ENCODE measurements around the gene ST3GAL3. TPM values are rescaled to one million over a fixed set of nuclear protein-coding genes. Genes with fewer than 3 reads are reported as not detected.

ST3GAL3 gene
- total RNA-seq, 1 experiment from 2014 or later = 26.0 TPM

DNA sequence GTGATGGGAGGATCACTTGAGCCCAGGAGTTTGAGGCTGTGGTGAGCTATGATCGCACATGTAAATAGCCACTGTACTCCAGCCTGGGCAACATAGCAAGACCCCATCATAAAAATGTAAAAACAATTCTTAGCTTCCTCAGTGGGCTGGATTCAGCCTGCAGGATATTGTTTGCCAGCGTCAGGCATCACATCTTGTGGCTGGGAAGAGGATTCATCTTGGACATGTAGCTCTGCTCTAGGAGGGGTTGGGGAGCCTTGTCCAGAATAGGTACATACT, 19.3 kb upstream of the ST3GAL3 start:
- ATAC-seq = no peak
- in situ Hi-C loops (cut with HindIII; ENCODE audit: low pct_unique_long_range_greater_than_20kb, low sequenced_read_pairs) = no loop called here
- no peaks in the 10 kb centered on the region for H3K9me3 ChIP-seq (ENCODE audit: control insufficient read depth, insufficient read depth, low read depth, low read length)
- ChIA-PET POLR2A (interaction anchor here (0.5 to 0.6 kb wide), 2 partner anchors 19 to 82 kb away, joined by 3 to 4 read pairs; no protein-coding TSS in a partner anchor), CTCF (no interaction called here)
- H3K4me3 ChIP-seq (ENCODE audit: low read depth in 2 of 2, low read length in 2 of 2) = no peak overlapping the region
- peaks cover 51% of the 10 kb centered on the region for H3K36me3 ChIP-seq (ENCODE audit: control insufficient read depth, insufficient read depth, low read length)
- BruUV-seq (replicated peaks) = no TSS peak
- H3K27me3 ChIP-seq (ENCODE audit: control insufficient read depth, insufficient read depth, low read length) = no peaks in the 10 kb centered on the region
- H3K4me1 ChIP-seq (ENCODE audit: control insufficient read depth, insufficient read depth, low read length) = no peaks in the 10 kb centered on the region
- intact Hi-C loops (cut with micrococcal nuclease; ENCODE audit: unreplicated experiment) = no loop called here
- no peak overlapping the region for H3K27ac ChIP-seq (ENCODE audit: low read length)
- DNase-seq (ENCODE audit: low read depth, low spot score) = no peak
- TF ChIP-seq, protein P1, sequence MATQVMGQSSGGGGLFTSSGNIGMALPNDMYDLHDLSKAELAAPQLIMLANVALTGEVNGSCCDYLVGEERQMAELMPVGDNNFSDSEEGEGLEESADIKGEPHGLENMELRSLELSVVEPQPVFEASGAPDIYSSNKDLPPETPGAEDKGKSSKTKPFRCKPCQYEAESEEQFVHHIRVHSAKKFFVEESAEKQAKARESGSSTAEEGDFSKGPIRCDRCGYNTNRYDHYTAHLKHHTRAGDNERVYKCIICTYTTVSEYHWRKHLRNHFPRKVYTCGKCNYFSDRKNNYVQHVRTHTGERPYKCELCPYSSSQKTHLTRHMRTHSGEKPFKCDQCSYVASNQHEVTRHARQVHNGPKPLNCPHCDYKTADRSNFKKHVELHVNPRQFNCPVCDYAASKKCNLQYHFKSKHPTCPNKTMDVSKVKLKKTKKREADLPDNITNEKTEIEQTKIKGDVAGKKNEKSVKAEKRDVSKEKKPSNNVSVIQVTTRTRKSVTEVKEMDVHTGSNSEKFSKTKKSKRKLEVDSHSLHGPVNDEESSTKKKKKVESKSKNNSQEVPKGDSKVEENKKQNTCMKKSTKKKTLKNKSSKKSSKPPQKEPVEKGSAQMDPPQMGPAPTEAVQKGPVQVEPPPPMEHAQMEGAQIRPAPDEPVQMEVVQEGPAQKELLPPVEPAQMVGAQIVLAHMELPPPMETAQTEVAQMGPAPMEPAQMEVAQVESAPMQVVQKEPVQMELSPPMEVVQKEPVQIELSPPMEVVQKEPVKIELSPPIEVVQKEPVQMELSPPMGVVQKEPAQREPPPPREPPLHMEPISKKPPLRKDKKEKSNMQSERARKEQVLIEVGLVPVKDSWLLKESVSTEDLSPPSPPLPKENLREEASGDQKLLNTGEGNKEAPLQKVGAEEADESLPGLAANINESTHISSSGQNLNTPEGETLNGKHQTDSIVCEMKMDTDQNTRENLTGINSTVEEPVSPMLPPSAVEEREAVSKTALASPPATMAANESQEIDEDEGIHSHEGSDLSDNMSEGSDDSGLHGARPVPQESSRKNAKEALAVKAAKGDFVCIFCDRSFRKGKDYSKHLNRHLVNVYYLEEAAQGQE (IDR thresholded peaks at IDR 0.05; ENCODE audit: insufficient read depth in 1 of 2, low read depth in 2 of 2, low read length in 1 of 2) = no peak
- TF ChIP-seq TCF7L2 (IDR thresholded peaks at IDR 0.05; ENCODE audit: low read depth, low read length) (no peak), SIN3A (IDR thresholded peaks at IDR 0.05; ENCODE audit: borderline replicate concordance, insufficient read depth, low read depth, low read length) (no peak), POLR2AphosphoS5 (IDR thresholded peaks at IDR 0.05; ENCODE audit: low read depth, low read length) (no peak)
- TF ChIP-seq, protein P2, sequence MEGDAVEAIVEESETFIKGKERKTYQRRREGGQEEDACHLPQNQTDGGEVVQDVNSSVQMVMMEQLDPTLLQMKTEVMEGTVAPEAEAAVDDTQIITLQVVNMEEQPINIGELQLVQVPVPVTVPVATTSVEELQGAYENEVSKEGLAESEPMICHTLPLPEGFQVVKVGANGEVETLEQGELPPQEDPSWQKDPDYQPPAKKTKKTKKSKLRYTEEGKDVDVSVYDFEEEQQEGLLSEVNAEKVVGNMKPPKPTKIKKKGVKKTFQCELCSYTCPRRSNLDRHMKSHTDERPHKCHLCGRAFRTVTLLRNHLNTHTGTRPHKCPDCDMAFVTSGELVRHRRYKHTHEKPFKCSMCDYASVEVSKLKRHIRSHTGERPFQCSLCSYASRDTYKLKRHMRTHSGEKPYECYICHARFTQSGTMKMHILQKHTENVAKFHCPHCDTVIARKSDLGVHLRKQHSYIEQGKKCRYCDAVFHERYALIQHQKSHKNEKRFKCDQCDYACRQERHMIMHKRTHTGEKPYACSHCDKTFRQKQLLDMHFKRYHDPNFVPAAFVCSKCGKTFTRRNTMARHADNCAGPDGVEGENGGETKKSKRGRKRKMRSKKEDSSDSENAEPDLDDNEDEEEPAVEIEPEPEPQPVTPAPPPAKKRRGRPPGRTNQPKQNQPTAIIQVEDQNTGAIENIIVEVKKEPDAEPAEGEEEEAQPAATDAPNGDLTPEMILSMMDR (IDR thresholded peaks at IDR 0.05) = no peak

- BruUV-seq (replicated peaks) = no TSS peak
- DNase-seq (ENCODE audit: low read depth, low spot score) (no peak), ATAC-seq (no peak)
- TF ChIP-seq TCF7L2 (IDR thresholded peaks at IDR 0.05; ENCODE audit: low read depth, low read length) (no peak), SIN3A (IDR thresholded peaks at IDR 0.05; ENCODE audit: borderline replicate concordance, insufficient read depth, low read depth, low read length) (no peak), POLR2AphosphoS5 (IDR thresholded peaks at IDR 0.05; ENCODE audit: low read depth, low read length) (no peak)
- TF ChIP-seq, protein P1 (IDR thresholded peaks at IDR 0.05; ENCODE audit: insufficient read depth in 1 of 2, low read depth in 2 of 2, low read length in 1 of 2) = no peak
- TF ChIP-seq, protein P2 (IDR thresholded peaks at IDR 0.05) = no peak
- H3K36me3 ChIP-seq (ENCODE audit: control insufficient read depth, insufficient read depth, low read length) = peaks cover 53% of the 10 kb centered on the region
- no peaks in the 10 kb centered on the region for H3K4me1 ChIP-seq (ENCODE audit: control insufficient read depth, insufficient read depth, low read length)
- CTCF ChIA-PET = no interaction called here
- no peaks in the 10 kb centered on the region for H3K27me3 ChIP-seq (ENCODE audit: control insufficient read depth, insufficient read depth, low read length)
- in situ Hi-C loops (cut with HindIII; ENCODE audit: low pct_unique_long_range_greater_than_20kb, low sequenced_read_pairs) (no loop called here), intact Hi-C loops (cut with micrococcal nuclease; ENCODE audit: unreplicated experiment) (no loop called here)
- POLR2A ChIA-PET = no interaction called here
- H3K4me3 ChIP-seq (ENCODE audit: low read depth in 2 of 2, low read length in 2 of 2) = no peak overlapping the region
- H3K27ac ChIP-seq (ENCODE audit: low read length) = no peak overlapping the region
- H3K9me3 ChIP-seq (ENCODE audit: control insufficient read depth, insufficient read depth, low read depth, low read length) = no peaks in the 10 kb centered on the region
Measured at GRCh38 chr1:43688594-43689000, 18.7 kb upstream of the ST3GAL3 start.
